ENCODE data around the gene RABAC1. TPM values are rescaled to one million over a fixed set of nuclear protein-coding genes. Genes with fewer than 3 reads are reported as not detected.

The RABAC1 gene
- total and polyA plus RNA-seq, 10 of the 15 experiments (the other 5 are each of a cell fraction or from before 2014, with no cell fraction given), result 10.9 to 115 (median 49.2) TPM

DNA sequence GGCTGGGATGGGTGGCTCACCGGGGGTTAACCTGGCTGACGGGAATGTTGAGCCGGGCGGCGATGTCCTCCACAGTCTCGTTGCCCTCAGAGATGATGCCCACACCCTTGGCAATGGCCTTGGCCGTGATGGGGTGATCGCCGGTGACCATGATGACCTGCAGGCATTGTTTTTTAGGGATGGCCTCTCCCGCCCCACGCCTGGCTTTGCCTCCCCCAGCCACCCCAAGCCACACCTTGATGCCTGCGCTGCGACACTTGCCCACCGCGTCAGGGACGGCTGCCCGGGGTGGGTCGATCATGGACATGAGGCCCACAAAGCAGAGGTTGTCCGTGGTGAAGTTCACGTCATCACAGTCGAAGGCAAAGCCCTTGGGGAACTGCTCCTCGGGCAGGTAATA is 18.8 kb upstream of the RABAC1 start:
- H3K79me2 ChIP-seq (ENCODE audit: control insufficient read depth, insufficient read depth, low read length), result no peaks in the 10 kb centered on the region
- no peak overlapping the region for H3K4me2 ChIP-seq (ENCODE audit: control insufficient read depth, insufficient read depth)
- intact Hi-C loops (cut with micrococcal nuclease; ENCODE audit: unreplicated experiment), result no loop called here
- H3K9me3 ChIP-seq (replicated peaks; ENCODE audit: control insufficient read depth, insufficient read depth, low read length), result no peaks in the 10 kb centered on the region
- ChIA-PET RAD21 (ENCODE audit: unreplicated experiment) (no interaction called here), POLR2A (no interaction called here), SMC1A (ENCODE audit: uncharacterized antibody, unreplicated experiment) (no interaction called here), CTCF (no interaction called here)
- H3K27me3 ChIP-seq (replicated peaks in 1 of 2; ENCODE audit: control insufficient read depth in 2 of 2, insufficient read depth in 2 of 2, low read length in 1 of 2), result no peaks in the 10 kb centered on the region
- DNase-seq (ENCODE audit: low read depth, low spot score) (no peak), ATAC-seq (no peak), FAIRE-seq (no peak)
- WGBS (ENCODE audit: insufficient coverage, insufficient replicate concordance, low lambda C conversion rate, missing lambda C conversion rate), result 44% methylated on average over 22 of the region's 22 CpGs
- H3K4me1 ChIP-seq (ENCODE audit: control insufficient read depth, insufficient read depth, low read length), result no peaks in the 10 kb centered on the region
- H4K20me1 ChIP-seq (ENCODE audit: control insufficient read depth, insufficient read depth), result no peaks in the 10 kb centered on the region
- no peak overlapping the region for H3K27ac ChIP-seq (ENCODE audit: control insufficient read depth, insufficient read depth)
- no peaks in the 10 kb centered on the region for H3K36me3 ChIP-seq (ENCODE audit: control insufficient read depth in 2 of 2, insufficient read depth in 2 of 2, low read length in 1 of 2)
- H3K9ac ChIP-seq (ENCODE audit: control insufficient read depth, insufficient read depth, low read length), result no peak overlapping the region
- no peak overlapping the region for H3K4me3 ChIP-seq
- no peak overlapping the region for H2AFZ ChIP-seq (ENCODE audit: control insufficient read depth, low read depth, low read length)
- in situ Hi-C loops (cut with MboI), result no loop called here
- TF ChIP-seq SUZ12 (IDR thresholded peaks at IDR 0.05; ENCODE audit: unreplicated experiment) (no peak), ZBED1 (IDR thresholded peaks at IDR 0.05; ENCODE audit: borderline replicate concordance) (no peak), NFIC (IDR thresholded peaks at IDR 0.05; ENCODE audit: low read depth, low read length) (no peak)
- no TSS peak for BruUV-seq (replicated peaks)

DNA sequence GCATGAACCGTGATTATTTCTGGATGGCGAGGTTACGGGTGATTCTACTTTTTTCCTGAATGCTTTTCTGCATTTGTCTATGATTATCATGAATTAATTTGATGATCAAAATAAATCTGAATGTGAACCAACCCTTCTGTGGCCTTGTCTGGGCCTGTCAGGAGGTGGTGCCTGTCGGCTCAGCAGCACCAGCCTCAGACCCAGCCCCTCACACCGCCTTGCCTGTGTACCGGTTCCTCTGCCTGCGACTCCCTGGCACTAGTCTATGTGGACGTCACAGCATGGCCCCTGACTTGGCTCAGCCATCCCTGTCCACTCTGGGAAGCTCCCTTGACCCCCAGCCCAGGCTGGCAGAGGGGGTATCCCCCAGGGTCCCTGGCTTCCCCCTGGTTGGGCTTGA is 15.5 kb upstream of the RABAC1 start:
- RAD21 ChIA-PET (ENCODE audit: unreplicated experiment), result no interaction called here
- H3K27ac ChIP-seq (ENCODE audit: control insufficient read depth, insufficient read depth), result no peak overlapping the region
- no peak overlapping the region for H3K4me2 ChIP-seq (ENCODE audit: control insufficient read depth, insufficient read depth)
- no peak overlapping the region for H3K4me3 ChIP-seq
- no peaks in the 10 kb centered on the region; a peak in 1 of 4 replicates for H3K27me3 ChIP-seq (replicated peaks in 1 of 2; ENCODE audit: control insufficient read depth in 2 of 2, insufficient read depth in 2 of 2, low read length in 1 of 2)
- FAIRE-seq, result no peak
- SMC1A ChIA-PET (ENCODE audit: uncharacterized antibody, unreplicated experiment), result no interaction called here
- H3K4me1 ChIP-seq (ENCODE audit: control insufficient read depth, insufficient read depth, low read length), result no peaks in the 10 kb centered on the region
- WGBS (ENCODE audit: insufficient coverage, insufficient replicate concordance, low lambda C conversion rate, missing lambda C conversion rate), result 57% methylated on average over 8 of the region's 8 CpGs
- no peak overlapping the region for H3K9ac ChIP-seq (ENCODE audit: control insufficient read depth, insufficient read depth, low read length)
- no peaks in the 10 kb centered on the region for H3K79me2 ChIP-seq (ENCODE audit: control insufficient read depth, insufficient read depth, low read length)
- no TSS peak for BruUV-seq (replicated peaks)
- H3K9me3 ChIP-seq (replicated peaks; ENCODE audit: control insufficient read depth, insufficient read depth, low read length), result no peaks in the 10 kb centered on the region
- no peaks in the 10 kb centered on the region for H4K20me1 ChIP-seq (ENCODE audit: control insufficient read depth, insufficient read depth)
- in situ Hi-C loops (cut with MboI), result no loop called here
- POLR2A ChIA-PET, result no interaction called here
- DNase-seq (ENCODE audit: low read depth, low spot score), result no peak
- CTCF ChIA-PET, result interaction anchor here (0.7 to 1.6 kb wide), 2 partner anchors 54 to 60 kb away, joined by 3 read pairs; no protein-coding TSS in a partner anchor
- no peak overlapping the region for H2AFZ ChIP-seq (ENCODE audit: control insufficient read depth, low read depth, low read length)
- no peaks in the 10 kb centered on the region for H3K36me3 ChIP-seq (ENCODE audit: control insufficient read depth in 2 of 2, insufficient read depth in 2 of 2, low read length in 1 of 2)
- intact Hi-C loops (cut with micrococcal nuclease; ENCODE audit: unreplicated experiment), result no loop called here
- TF ChIP-seq MYB (IDR thresholded peaks at IDR 0.05; ENCODE audit: borderline replicate concordance, low read depth, low read length), result no peak
- no peak for TF ChIP-seq EGR1 (IDR thresholded peaks at IDR 0.05; ENCODE audit: borderline replicate concordance in 1 of 2, low read depth in 2 of 2, low read length in 2 of 2)
- TF ChIP-seq, protein P1, sequence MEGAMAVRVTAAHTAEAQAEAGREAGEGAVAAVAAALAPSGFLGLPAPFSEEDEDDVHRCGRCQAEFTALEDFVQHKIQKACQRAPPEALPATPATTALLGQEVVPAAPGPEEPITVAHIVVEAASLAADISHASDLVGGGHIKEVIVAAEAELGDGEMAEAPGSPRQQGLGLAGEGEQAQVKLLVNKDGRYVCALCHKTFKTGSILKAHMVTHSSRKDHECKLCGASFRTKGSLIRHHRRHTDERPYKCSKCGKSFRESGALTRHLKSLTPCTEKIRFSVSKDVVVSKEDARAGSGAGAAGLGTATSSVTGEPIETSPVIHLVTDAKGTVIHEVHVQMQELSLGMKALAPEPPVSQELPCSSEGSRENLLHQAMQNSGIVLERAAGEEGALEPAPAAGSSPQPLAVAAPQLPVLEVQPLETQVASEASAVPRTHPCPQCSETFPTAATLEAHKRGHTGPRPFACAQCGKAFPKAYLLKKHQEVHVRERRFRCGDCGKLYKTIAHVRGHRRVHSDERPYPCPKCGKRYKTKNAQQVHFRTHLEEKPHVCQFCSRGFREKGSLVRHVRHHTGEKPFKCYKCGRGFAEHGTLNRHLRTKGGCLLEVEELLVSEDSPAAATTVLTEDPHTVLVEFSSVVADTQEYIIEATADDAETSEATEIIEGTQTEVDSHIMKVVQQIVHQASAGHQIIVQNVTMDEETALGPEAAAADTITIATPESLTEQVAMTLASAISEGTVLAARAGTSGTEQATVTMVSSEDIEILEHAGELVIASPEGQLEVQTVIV (IDR thresholded peaks at IDR 0.05; ENCODE audit: borderline replicate concordance, partially characterized antibody), result no peak
- ATAC-seq, result no peak
